Measurements from ENCODE around the gene TSNAX. TPM values are rescaled to one million over a fixed set of nuclear protein-coding genes. Genes with fewer than 3 reads are reported as not detected.

Gene TSNAX
- total and polyA plus RNA-seq, 2 of the 4 experiments (the other 2 are of a cell fraction), result 19.6 to 60.6 TPM

GRCh38 chr1:231561647-231562383 lies 33.3 kb downstream of the TSNAX start:
- H3K79me1 ChIP-seq (ENCODE audit: low read depth in 1 of 2, low read length in 2 of 2), result peaks cover 15 to 26% of the 10 kb centered on the region in 2 experiments
- no peak overlapping the region for H4K5ac ChIP-seq (ENCODE audit: low read depth, low read length)
- in situ Hi-C loops (cut with MboI; ENCODE audit: low sequenced_read_pairs) (no loop called here), intact Hi-C loops (cut with micrococcal nuclease) (no loop called here), dilution Hi-C loops (cut with HindIII; ENCODE audit: low sequenced_read_pairs, unreplicated experiment) (no loop called here)
- peaks cover 7% of the 10 kb centered on the region for H3K4me1 ChIP-seq (ENCODE audit: control insufficient read depth, insufficient read depth, low read length)
- no peak overlapping the region for H3K23ac ChIP-seq (ENCODE audit: low read depth, low read length)
- no peak for DNase-seq
- H3K4me2 ChIP-seq (ENCODE audit: low read depth, low read length), result no peak overlapping the region
- H2AFZ ChIP-seq (replicated peaks; ENCODE audit: low read length, poor library complexity), result no peak overlapping the region
- no peak overlapping the region for H3K4ac ChIP-seq (ENCODE audit: low read depth, low read length)
- no peaks in the 10 kb centered on the region for H3K27me3 ChIP-seq (ENCODE audit: control insufficient read depth, insufficient read depth, low read length)
- H3K9me3 ChIP-seq (ENCODE audit: control insufficient read depth, insufficient read depth, low read length), result no peaks in the 10 kb centered on the region
- H3K14ac ChIP-seq (replicated peaks; ENCODE audit: low read depth, low read length), result no peak overlapping the region
- H2BK20ac ChIP-seq (ENCODE audit: low read depth, low read length), result no peak overlapping the region
- TF ChIP-seq MAZ (IDR thresholded peaks at IDR 0.05; ENCODE audit: borderline replicate concordance, low read depth, low read length), result no peak
- no peak for TF ChIP-seq MAFK (IDR thresholded peaks at IDR 0.05; ENCODE audit: low read depth, low read length)
- no peak for TF ChIP-seq RFX5 (IDR thresholded peaks at IDR 0.05; ENCODE audit: low read depth, low read length)
- TF ChIP-seq CEBPB (IDR thresholded peaks at IDR 0.05; ENCODE audit: low read depth, low read length), result no peak
- no peak for TF ChIP-seq SMC3 (IDR thresholded peaks at IDR 0.05; ENCODE audit: low read depth, low read length)
- no peak for TF ChIP-seq BHLHE40 (IDR thresholded peaks at IDR 0.05; ENCODE audit: low read depth, low read length)
- TF ChIP-seq RAD21 (IDR thresholded peaks at IDR 0.05; ENCODE audit: low read length), result no peak
- no peak for TF ChIP-seq NFE2L2 (IDR thresholded peaks at IDR 0.05; ENCODE audit: low read depth, low read length)
- no peak for TF ChIP-seq POLR2A (IDR thresholded peaks at IDR 0.05; ENCODE audit: low read depth, low read length)
- no peak for TF ChIP-seq MXI1 (IDR thresholded peaks at IDR 0.05; ENCODE audit: borderline replicate concordance, low read depth, low read length)
- peaks cover 4% of the 10 kb centered on the region; the same call in 1 of the 2 replicates for H3K9me1 ChIP-seq (ENCODE audit: insufficient read depth, low read length)
- H4K8ac ChIP-seq (ENCODE audit: low read depth in 2 of 2, low read length in 2 of 2), result no peak overlapping the region
- H2BK120ac ChIP-seq (ENCODE audit: low read depth, low read length), result no peak overlapping the region
- BruUV-seq (replicated peaks), result no TSS peak
- no peak overlapping the region for H4K91ac ChIP-seq (ENCODE audit: insufficient read depth, low read depth, low read length)
- no peak overlapping the region for H3K56ac ChIP-seq (ENCODE audit: extremely low read depth, insufficient read depth, low read length)
- no peak overlapping the region for H3K18ac ChIP-seq (ENCODE audit: low read depth, low read length)
- POLR2A ChIA-PET (ENCODE audit: unreplicated experiment), result no interaction called here
- no peak overlapping the region for H2AK9ac ChIP-seq (replicated peaks; ENCODE audit: low read depth, low read length, poor library complexity)
- no peak overlapping the region for H2AK5ac ChIP-seq (ENCODE audit: low read depth, low read length)
- CTCF ChIA-PET, result interaction anchor here (0.6 kb wide), 1 partner anchor 42 kb away, joined by 3 read pairs; no protein-coding TSS in a partner anchor
- H2BK15ac ChIP-seq (ENCODE audit: low read depth, low read length), result no peak overlapping the region
- H3K27ac ChIP-seq (ENCODE audit: insufficient read depth, low read length), result no peak overlapping the region
- H3K9ac ChIP-seq (ENCODE audit: low read depth, low read length), result no peak overlapping the region
- H2BK5ac ChIP-seq (ENCODE audit: low read depth, low read length, poor library complexity, severe bottlenecking), result no peak overlapping the region
- H4K20me1 ChIP-seq (ENCODE audit: insufficient read depth, low read length), result peaks cover 11% of the 10 kb centered on the region
- ATAC-seq (ENCODE audit: low read depth), result no peak
- WGBS, 2 experiments (ENCODE audit: extremely low coverage in 2 of 2, insufficient read length in 1 of 2), result no CpG with 5 or more reads among the region's 3 CpGs
- H3K36me3 ChIP-seq (ENCODE audit: control insufficient read depth, insufficient read depth, low read length), result peaks cover 11% of the 10 kb centered on the region
- no peak overlapping the region for H3K4me3 ChIP-seq (ENCODE audit: insufficient read depth, low read depth, low read length)

Data from IMR-90 (cell line).